Keratinocyte (primary cell): ENCODE data around the gene GRM7. TPM values are rescaled to one million over a fixed set of nuclear protein-coding genes. Genes with fewer than 3 reads are reported as not detected.

Source experiments
- DNase-seq: peaks from one replicate; pipeline ENCODE4 v3.0.0-alpha.2; 2011; ENCODE audit warnings: low read depth, missing footprints, low spot score
- FAIRE-seq: peaks from 2 replicates; lab custom pipeline; 2011; peaks lifted over from hg19 to GRCh38; lab: Jason Lieb, UNC
- H2AFZ ChIP-seq: 2 replicates; pipeline ENCODE4 v1.6.0; 2012; ENCODE audit warnings: low read length, control low read depth, inconsistent platforms; ENCODE audit not compliant: control insufficient read depth
- H3K27ac ChIP-seq: 2 replicates; pipeline ENCODE4 v1.5.1; 2011; ENCODE audit warnings: low read length; ENCODE audit not compliant: control insufficient read depth, insufficient read depth
- H3K27me3 ChIP-seq: 3 replicates; pipeline ENCODE4 v1.6.0; 2011; ENCODE audit warnings: low read length; ENCODE audit not compliant: control insufficient read depth, insufficient read depth; ENCODE audit errors: extremely low read depth
- H3K36me3 ChIP-seq, 2 experiments: 2 replicates in 1 of 2; 3 replicates in 1 of 2; pipeline ENCODE4 v1.5.1; 2011; ENCODE audit warnings: low read length in 2 of 2, mild to moderate bottlenecking in 1 of 2; ENCODE audit not compliant: control insufficient read depth in 2 of 2, insufficient read depth in 2 of 2; ENCODE audit errors: extremely low read depth in 1 of 2
- H3K4me1 ChIP-seq: 3 replicates; pipeline ENCODE4 v1.5.1; 2011; ENCODE audit warnings: low read length; ENCODE audit not compliant: control insufficient read depth, insufficient read depth; ENCODE audit errors: extremely low read depth
- H3K4me2 ChIP-seq: 3 replicates; pipeline ENCODE4 v1.6.0; 2011; ENCODE audit warnings: low read depth, low read length; ENCODE audit not compliant: control insufficient read depth, insufficient read depth; ENCODE audit errors: extremely low read depth
- H3K4me3 ChIP-seq, 3 experiments: fragments of 200-600 bp in 1 of 3; sonication (generic) in 1 of 3; 2 replicates in 2 of 3; 3 replicates in 1 of 3; pipeline ENCODE4 v1.5.1; 2011 to 2016; ENCODE audit warnings: low read length in 3 of 3, mild to moderate bottlenecking in 3 of 3, control low read depth in 2 of 3, inconsistent platforms in 1 of 3, low read depth in 1 of 3, mixed read lengths in 1 of 3, mixed run types in 1 of 3, moderate library complexity in 1 of 3; ENCODE audit not compliant: control insufficient read depth in 2 of 3, insufficient read depth in 2 of 3; ENCODE audit errors: extremely low read depth in 1 of 3
- H3K79me2 ChIP-seq: 2 replicates; pipeline ENCODE4 v1.6.0; 2012; ENCODE audit warnings: low read length; ENCODE audit not compliant: control insufficient read depth, insufficient read depth
- H3K9ac ChIP-seq: 3 replicates; pipeline ENCODE4 v1.6.0; 2011; ENCODE audit warnings: low read length; ENCODE audit not compliant: control insufficient read depth, insufficient read depth; ENCODE audit errors: extremely low read depth
- H3K9me1 ChIP-seq: 3 replicates; pipeline ENCODE4 v1.6.0; 2011; ENCODE audit warnings: low read length; ENCODE audit not compliant: control insufficient read depth, insufficient read depth; ENCODE audit errors: extremely low read depth
- H3K9me3 ChIP-seq: 2 replicates; pipeline ENCODE4 v1.5.1; 2012; ENCODE audit warnings: low read depth, low read length; ENCODE audit not compliant: control insufficient read depth
- H4K20me1 ChIP-seq: 3 replicates; pipeline ENCODE4 v1.6.0; 2011; ENCODE audit warnings: low read length; ENCODE audit not compliant: control insufficient read depth, insufficient read depth; ENCODE audit errors: extremely low read depth
- CTCF ChIP-seq, 3 experiments: IDR thresholded peaks in 1 of 3; conservative IDR thresholded peaks in 1 of 3; optimal IDR thresholded peaks in 1 of 3; 2 replicates in 2 of 3; 3 replicates in 1 of 3; pipeline versions ENCODE3 to v1.5.1; 2011; ENCODE audit warnings: low read length in 3 of 3, mild to moderate bottlenecking in 3 of 3, moderate library complexity in 2 of 3, control low read depth in 1 of 3, inconsistent platforms in 1 of 3; ENCODE audit not compliant: insufficient read depth in 2 of 3; ENCODE audit errors: extremely low read depth in 1 of 3
- EZH2 ChIP-seq: IDR thresholded peaks from one replicate; pipeline ENCODE4 v1.6.1; 2012; ENCODE audit warnings: inconsistent platforms, mild to moderate bottlenecking, low read length, moderate library complexity
- dilution Hi-C: fragments of 300-500 bp; cut with MboI; formaldehyde crosslinking; loops from one replicate; pipeline ENCODE4 v1.7.0; 2020; ENCODE audit warnings: low sequenced_read_pairs; ENCODE audit not compliant: extremely low pct_ligation_motif_present
- polyA plus RNA-seq, 5 experiments: library from polyadenylated mRNA; depleted of rRNA in 3 of 5; stranded (reverse) in 3 of 5; stranded (forward) in 1 of 5; unstranded in 1 of 5; fragments of >200 nt; gene quantifications; 1 replicate in 1 of 5; 2 replicates in 3 of 5; 3 replicates in 1 of 5; pipeline versions ENCODE4 v1.2.1 to v1.2.3, GENCODE V29; 2011 to 2012; ENCODE audit warnings: missing spikeins in 2 of 5, low read depth in 1 of 5, low replicate concordance in 1 of 5

The GRM7 gene
- polyA plus RNA-seq, 1 donor (not counting 4 experiments of a cell fraction or from before 2014, with no cell fraction given), result not detected

- Histone ChIP-seq H3K9ac (no peak overlapping the region), H3K79me2 (no peaks in the 10 kb centered on the region), H3K4me2 (no peak overlapping the region), H3K9me3 (no peaks in the 10 kb centered on the region), H3K4me1 (no peaks in the 10 kb centered on the region), H3K4me3 (no peak overlapping the region), H3K27ac (no peak overlapping the region), H3K9me1 (no peaks in the 10 kb centered on the region), H2AFZ (no peak overlapping the region), H3K27me3 (no peaks in the 10 kb centered on the region), H3K36me3 (no peaks in the 10 kb centered on the region), H4K20me1 (no peaks in the 10 kb centered on the region)
- DNase-seq (no peak), FAIRE-seq (no peak)
- dilution Hi-C loops, result no loop called here
- TF ChIP-seq CTCF (optimal IDR thresholded peaks at IDR 0.05 in 1 of 3, IDR thresholded peaks at IDR 0.05 in 1 of 3, conservative IDR thresholded peaks at IDR 0.05 in 1 of 3; ENCODE audit: extremely low read depth in 1 of 3, insufficient read depth in 2 of 3, low read length in 3 of 3) (no peak), EZH2 (no peak)
Measured at GRCh38 chr3:7146529-7146928, 285.6 kb downstream of the GRM7 start.

DNA sequence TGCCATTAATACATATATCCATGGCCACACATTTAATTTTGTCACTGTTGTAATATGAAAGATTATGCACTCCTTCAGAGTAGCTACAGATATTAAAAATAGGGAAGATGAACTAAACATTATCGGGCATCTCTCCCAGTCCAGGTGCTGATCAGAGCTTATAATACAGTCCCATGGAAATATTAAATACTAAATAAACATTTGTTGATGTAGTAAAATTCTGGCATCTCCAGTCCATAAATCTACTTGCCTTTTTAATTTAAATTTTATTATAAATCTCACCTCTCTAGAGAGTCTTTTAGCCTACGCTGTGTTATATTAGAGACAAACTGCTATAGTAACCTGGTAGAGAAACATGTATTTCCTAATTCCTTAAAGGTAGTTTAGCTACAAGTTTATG is 297.6 kb downstream of the GRM7 start:
- Histone ChIP-seq H3K36me3 (no peaks in the 10 kb centered on the region), H3K9me1 (no peaks in the 10 kb centered on the region), H3K9me3 (no peaks in the 10 kb centered on the region), H3K4me1 (no peaks in the 10 kb centered on the region), H3K4me3 (no peak overlapping the region), H3K4me2 (no peak overlapping the region), H3K27ac (no peak overlapping the region), H3K9ac (no peak overlapping the region), H3K27me3 (no peaks in the 10 kb centered on the region), H4K20me1 (no peaks in the 10 kb centered on the region), H3K79me2 (no peaks in the 10 kb centered on the region), H2AFZ (no peak overlapping the region)
- TF ChIP-seq CTCF (optimal IDR thresholded peaks at IDR 0.05 in 1 of 3, IDR thresholded peaks at IDR 0.05 in 1 of 3, conservative IDR thresholded peaks at IDR 0.05 in 1 of 3; ENCODE audit: extremely low read depth in 1 of 3, insufficient read depth in 2 of 3, low read length in 3 of 3) (no peak), EZH2 (no peak)
- dilution Hi-C loops, result no loop called here
- DNase-seq, result no peak
- FAIRE-seq, result no peak
